Caco-2 (cell line): ENCODE measurements around the gene COL4A4. TPM values are rescaled to one million over a fixed set of nuclear protein-coding genes. Genes with fewer than 3 reads are reported as not detected.

Experiments used
- BruUV-seq: library from RNA; stranded (reverse); fragments of 400-500 nt; replicated peaks from 2 replicates; lab custom pipeline; 2021; lab: Mats Ljungman, UMichigan
- CTCF ChIA-PET: fragments of 300-600 bp; sonication (Branson Sonifier 250); formaldehyde crosslinking; loops from one replicate; lab custom pipeline; 2022; ENCODE audit warnings: antibody characterized with exemption; lab: Charles Lee
- POLR2A ChIA-PET: fragments of 300-600 bp; sonication (Branson Sonifier 250); formaldehyde crosslinking; loops from one replicate; lab custom pipeline; 2022; ENCODE audit warnings: antibody characterized with exemption; lab: Charles Lee
- DNase-seq, 2 experiments: peaks; one replicate each; pipeline versions ENCODE4 v3.0.0 to v3.0.0-alpha.2; 2020 to 2022
- H3K27me3 ChIP-seq: replicated peaks from 2 replicates; pipeline ENCODE4 v1.6.0; 2011; ENCODE audit warnings: low read length; ENCODE audit not compliant: control insufficient read depth, insufficient read depth
- H3K36me3 ChIP-seq: 2 replicates; pipeline ENCODE4 v1.5.1; 2011; ENCODE audit warnings: low read length; ENCODE audit not compliant: control insufficient read depth, insufficient read depth
- H3K4me1 ChIP-seq: fragments of 250-450 bp; sonication (Bioruptor Pico); 2 replicates; pipeline ENCODE4 v1.5.1; 2020; ENCODE audit warnings: mild to moderate bottlenecking
- H3K4me3 ChIP-seq: 2 replicates; pipeline ENCODE4 v1.5.1; 2011; ENCODE audit warnings: low read depth, mild to moderate bottlenecking, control low read depth, low read length
- H3K9me3 ChIP-seq: fragments of 250-450 bp; sonication (Bioruptor Pico); 2 replicates; pipeline ENCODE4 v1.5.1; 2020; ENCODE audit warnings: mild to moderate bottlenecking, moderate library complexity
- H3K27ac Mint-ChIP-seq: one replicate; pipeline ENCODE4 v1.8.0; 2022; ENCODE audit warnings: mixed read lengths; ENCODE audit not compliant: unreplicated experiment
- H3K27me3 Mint-ChIP-seq: one replicate; pipeline ENCODE4 v1.8.0; 2022; ENCODE audit warnings: mixed read lengths; ENCODE audit not compliant: insufficient read depth, unreplicated experiment
- H3K36me3 Mint-ChIP-seq: one replicate; pipeline ENCODE4 v1.8.0; 2022; ENCODE audit warnings: mild to moderate bottlenecking, mixed read lengths; ENCODE audit not compliant: insufficient read depth, unreplicated experiment
- H3K4me1 Mint-ChIP-seq: one replicate; pipeline ENCODE4 v1.8.0; 2022; ENCODE audit warnings: low read depth, mixed read lengths; ENCODE audit not compliant: unreplicated experiment
- H3K4me3 Mint-ChIP-seq: one replicate; pipeline ENCODE4 v1.8.0; 2022; ENCODE audit warnings: mild to moderate bottlenecking, moderate library complexity, mixed read lengths; ENCODE audit not compliant: unreplicated experiment
- H3K9me3 Mint-ChIP-seq: one replicate; pipeline ENCODE4 v1.8.0; 2022; ENCODE audit warnings: mixed read lengths; ENCODE audit not compliant: unreplicated experiment
- intact Hi-C: fragments of 100-400 bp; cut with micrococcal nuclease; formaldehyde crosslinking; loops from one replicate; pipeline ENCODE4 v1.10.0; 2022; ENCODE audit not compliant: unreplicated experiment
- total RNA-seq: library from RNA; stranded (reverse); gene quantifications from 2 replicates; pipeline ENCODE4 v1.2.3, GENCODE V29; 2022
- TF ChIP-seq, protein P1 (sequence below), 2 experiments: fragments of 200-600 bp in 1 of 2; IDR thresholded peaks; 1 replicate in 1 of 2; 2 replicates in 1 of 2; pipeline versions ENCODE4 v1.5.1 to v1.8.0; 2011 to 2022; ENCODE audit warnings: antibody characterized with exemption in 1 of 2, control low read depth in 1 of 2, inconsistent platforms in 1 of 2, low read depth in 1 of 2, low read length in 1 of 2, mild to moderate bottlenecking in 1 of 2, moderate library complexity in 1 of 2; ENCODE audit not compliant: insufficient read depth in 1 of 2, severe bottlenecking in 1 of 2, unreplicated experiment in 1 of 2

COL4A4 gene
- total RNA-seq, 1 experiment from 2014 or later, result 8.7 TPM

- Histone ChIP-seq H3K4me1 (no peaks in the 10 kb centered on the region), H3K36me3 (no peaks in the 10 kb centered on the region), H3K9me3 (no peaks in the 10 kb centered on the region), H3K4me3 (no peak overlapping the region), H3K27me3 (no peaks in the 10 kb centered on the region)
- Mint-ChIP-seq H3K27ac (no peak overlapping the region), H3K4me1 (no peaks in the 10 kb centered on the region), H3K4me3 (no peak overlapping the region), H3K9me3 (no peaks in the 10 kb centered on the region), H3K36me3 (peaks cover 12% of the 10 kb centered on the region), H3K27me3 (no peaks in the 10 kb centered on the region)
- ChIA-PET POLR2A (no interaction called here), CTCF (no interaction called here)
- BruUV-seq, result no TSS peak
- intact Hi-C loops, result no loop called here
- TF ChIP-seq, protein P1, sequence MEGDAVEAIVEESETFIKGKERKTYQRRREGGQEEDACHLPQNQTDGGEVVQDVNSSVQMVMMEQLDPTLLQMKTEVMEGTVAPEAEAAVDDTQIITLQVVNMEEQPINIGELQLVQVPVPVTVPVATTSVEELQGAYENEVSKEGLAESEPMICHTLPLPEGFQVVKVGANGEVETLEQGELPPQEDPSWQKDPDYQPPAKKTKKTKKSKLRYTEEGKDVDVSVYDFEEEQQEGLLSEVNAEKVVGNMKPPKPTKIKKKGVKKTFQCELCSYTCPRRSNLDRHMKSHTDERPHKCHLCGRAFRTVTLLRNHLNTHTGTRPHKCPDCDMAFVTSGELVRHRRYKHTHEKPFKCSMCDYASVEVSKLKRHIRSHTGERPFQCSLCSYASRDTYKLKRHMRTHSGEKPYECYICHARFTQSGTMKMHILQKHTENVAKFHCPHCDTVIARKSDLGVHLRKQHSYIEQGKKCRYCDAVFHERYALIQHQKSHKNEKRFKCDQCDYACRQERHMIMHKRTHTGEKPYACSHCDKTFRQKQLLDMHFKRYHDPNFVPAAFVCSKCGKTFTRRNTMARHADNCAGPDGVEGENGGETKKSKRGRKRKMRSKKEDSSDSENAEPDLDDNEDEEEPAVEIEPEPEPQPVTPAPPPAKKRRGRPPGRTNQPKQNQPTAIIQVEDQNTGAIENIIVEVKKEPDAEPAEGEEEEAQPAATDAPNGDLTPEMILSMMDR (IDR thresholded peaks at IDR 0.05; ENCODE audit: insufficient read depth in 1 of 2, low read depth in 1 of 2, low read length in 1 of 2, severe bottlenecking in 1 of 2, unreplicated experiment in 1 of 2), result no peak
- DNase-seq, result no peak
Observed at GRCh38 chr2:227007148-227007547, 156.9 kb downstream of the COL4A4 start.

DNA sequence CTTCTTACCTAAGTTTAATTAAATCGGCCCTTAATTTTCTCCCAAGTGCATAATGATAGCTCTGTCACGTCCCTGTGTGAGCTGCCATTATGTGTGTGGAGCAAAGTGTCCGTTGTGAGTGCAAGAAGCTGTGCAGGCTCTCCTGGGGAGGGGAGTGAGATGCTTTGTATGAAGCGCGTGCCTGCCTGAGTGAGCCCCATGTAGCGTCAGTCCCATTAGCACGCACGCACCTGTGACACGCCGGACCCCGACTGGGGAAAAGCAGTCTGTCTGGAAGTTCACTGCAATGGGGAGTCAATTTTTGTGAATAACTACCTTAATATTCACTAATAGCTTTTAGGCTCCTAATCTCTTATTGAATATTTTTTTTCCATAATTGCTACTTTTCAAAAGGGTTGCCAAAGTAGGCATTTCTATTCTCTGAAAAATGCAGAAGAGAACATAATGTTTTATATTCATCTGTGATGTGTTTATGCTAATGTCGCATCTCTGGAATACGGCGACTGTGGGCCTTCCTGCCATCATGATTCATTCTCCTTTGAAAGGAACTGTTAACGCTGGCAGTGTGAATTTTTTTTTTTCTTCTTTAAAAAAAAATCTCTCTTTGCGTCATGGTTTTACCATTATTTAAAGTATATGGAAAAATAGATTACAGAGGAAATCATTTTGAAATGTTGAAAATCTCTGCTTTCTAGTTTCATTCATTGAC is 157.7 kb downstream of the COL4A4 start:
- H3K27ac Mint-ChIP-seq, result no peak overlapping the region
- Histone ChIP-seq H3K4me1 (no peaks in the 10 kb centered on the region), H3K4me3 (no peak overlapping the region), H3K27me3 (no peaks in the 10 kb centered on the region), H3K36me3 (no peaks in the 10 kb centered on the region), H3K9me3 (no peaks in the 10 kb centered on the region)
- H3K4me3 Mint-ChIP-seq, result no peak overlapping the region
- ChIA-PET CTCF (no interaction called here), POLR2A (no interaction called here)
- H3K27me3 Mint-ChIP-seq, result no peaks in the 10 kb centered on the region
- DNase-seq, result no peak
- no peaks in the 10 kb centered on the region for H3K4me1 Mint-ChIP-seq
- TF ChIP-seq, protein P1 (IDR thresholded peaks at IDR 0.05; ENCODE audit: insufficient read depth in 1 of 2, low read depth in 1 of 2, low read length in 1 of 2, severe bottlenecking in 1 of 2, unreplicated experiment in 1 of 2), result no peak
- H3K9me3 Mint-ChIP-seq, result no peaks in the 10 kb centered on the region
- intact Hi-C loops, result no loop called here
- BruUV-seq, result no TSS peak
- peaks cover 7% of the 10 kb centered on the region for H3K36me3 Mint-ChIP-seq

DNA sequence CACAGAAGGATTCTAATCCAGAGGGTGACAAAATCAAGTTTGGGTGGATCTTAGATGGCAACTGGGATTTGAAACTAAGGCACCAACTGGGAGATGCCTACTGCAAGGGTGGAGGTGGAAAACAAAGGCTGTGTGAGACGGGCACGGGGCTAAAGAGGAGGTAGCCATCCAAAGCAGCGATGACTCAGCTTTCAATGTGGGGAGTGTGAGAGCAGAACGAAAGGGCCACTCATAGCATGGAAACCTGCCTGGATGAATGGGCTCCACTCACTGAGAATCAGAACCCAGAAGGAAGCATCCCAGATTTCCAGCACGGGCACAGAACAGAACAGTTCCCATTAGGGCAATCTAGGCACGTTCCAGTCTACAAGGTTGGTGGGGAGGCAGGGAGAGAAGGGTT is 159.5 kb downstream of the COL4A4 start:
- CTCF ChIA-PET, result no interaction called here
- Mint-ChIP-seq H3K36me3 (peaks cover 6% of the 10 kb centered on the region), H3K27me3 (no peaks in the 10 kb centered on the region), H3K9me3 (no peaks in the 10 kb centered on the region), H3K4me3 (no peak overlapping the region), H3K4me1 (no peaks in the 10 kb centered on the region), H3K27ac (no peak overlapping the region)
- H3K4me3 ChIP-seq, result no peak overlapping the region
- POLR2A ChIA-PET, result no interaction called here
- DNase-seq, result no peak
- no peaks in the 10 kb centered on the region for H3K9me3 ChIP-seq
- intact Hi-C loops, result no loop called here
- no peaks in the 10 kb centered on the region for H3K36me3 ChIP-seq
- TF ChIP-seq, protein P1 (IDR thresholded peaks at IDR 0.05; ENCODE audit: insufficient read depth in 1 of 2, low read depth in 1 of 2, low read length in 1 of 2, severe bottlenecking in 1 of 2, unreplicated experiment in 1 of 2), result no peak
- H3K27me3 ChIP-seq, result no peaks in the 10 kb centered on the region
- H3K4me1 ChIP-seq, result no peaks in the 10 kb centered on the region
- no TSS peak for BruUV-seq
